Keratinocyte (primary cell): ENCODE results near the gene SLC25A10.

Experiments used
- EZH2 ChIP-seq: IDR thresholded peaks from one replicate; pipeline ENCODE4 v1.6.1; 2012; ENCODE audit warnings: inconsistent platforms, mild to moderate bottlenecking, low read length, moderate library complexity
- TF ChIP-seq, protein P1 (sequence below), 3 experiments: IDR thresholded peaks in 1 of 3; conservative IDR thresholded peaks in 1 of 3; optimal IDR thresholded peaks in 1 of 3; 2 replicates in 2 of 3; 3 replicates in 1 of 3; pipeline versions ENCODE3 to v1.5.1; 2011; ENCODE audit warnings: low read length in 3 of 3, mild to moderate bottlenecking in 3 of 3, moderate library complexity in 2 of 3, control low read depth in 1 of 3, inconsistent platforms in 1 of 3; ENCODE audit not compliant: insufficient read depth in 2 of 3; ENCODE audit errors: extremely low read depth in 1 of 3

DNA sequence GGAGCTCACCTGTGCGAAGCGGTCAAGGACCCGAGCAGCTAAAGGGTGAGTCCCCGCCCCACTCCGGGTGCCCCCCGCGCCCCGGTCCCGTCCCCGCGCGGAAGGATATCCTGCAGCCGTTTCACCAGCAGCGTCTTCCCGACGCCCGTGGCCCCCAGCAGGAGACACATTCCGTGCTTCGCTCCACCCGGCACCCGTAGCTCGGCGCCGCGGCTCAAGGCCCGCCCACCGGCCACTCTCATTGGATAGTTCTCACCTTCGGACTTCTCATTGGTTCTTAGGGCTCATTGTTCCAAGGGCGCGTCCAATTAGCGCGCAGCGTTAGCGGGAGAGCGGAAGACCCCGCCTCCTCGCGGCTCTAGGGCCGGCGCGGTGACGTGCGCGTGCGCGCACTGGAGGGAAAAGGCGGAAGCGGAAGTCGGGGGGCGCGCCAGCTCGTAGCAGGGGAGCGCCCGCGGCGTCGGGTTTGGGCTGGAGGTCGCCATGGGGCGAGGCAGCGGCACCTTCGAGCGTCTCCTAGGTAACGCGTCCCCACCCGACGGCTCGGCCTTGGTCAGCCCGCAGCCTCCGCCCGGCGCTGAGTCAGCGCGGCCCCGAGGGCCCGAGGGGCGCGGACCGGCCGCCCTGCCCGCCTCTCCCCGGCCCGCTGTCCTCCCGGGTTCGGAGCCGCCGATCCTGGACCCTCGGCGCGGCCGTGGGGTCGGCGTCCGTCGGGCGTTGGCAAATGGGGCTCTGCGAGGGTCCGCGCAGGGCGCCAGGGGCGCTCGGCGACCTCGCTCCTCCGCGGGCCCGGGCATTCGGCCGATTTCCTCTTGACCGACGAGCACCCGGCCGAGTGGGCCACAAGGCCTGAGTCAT, 28.3 kb upstream of the SLC25A10 start, which contains the start of the genes ARL16 and HGS:
- TF ChIP-seq, protein P1, sequence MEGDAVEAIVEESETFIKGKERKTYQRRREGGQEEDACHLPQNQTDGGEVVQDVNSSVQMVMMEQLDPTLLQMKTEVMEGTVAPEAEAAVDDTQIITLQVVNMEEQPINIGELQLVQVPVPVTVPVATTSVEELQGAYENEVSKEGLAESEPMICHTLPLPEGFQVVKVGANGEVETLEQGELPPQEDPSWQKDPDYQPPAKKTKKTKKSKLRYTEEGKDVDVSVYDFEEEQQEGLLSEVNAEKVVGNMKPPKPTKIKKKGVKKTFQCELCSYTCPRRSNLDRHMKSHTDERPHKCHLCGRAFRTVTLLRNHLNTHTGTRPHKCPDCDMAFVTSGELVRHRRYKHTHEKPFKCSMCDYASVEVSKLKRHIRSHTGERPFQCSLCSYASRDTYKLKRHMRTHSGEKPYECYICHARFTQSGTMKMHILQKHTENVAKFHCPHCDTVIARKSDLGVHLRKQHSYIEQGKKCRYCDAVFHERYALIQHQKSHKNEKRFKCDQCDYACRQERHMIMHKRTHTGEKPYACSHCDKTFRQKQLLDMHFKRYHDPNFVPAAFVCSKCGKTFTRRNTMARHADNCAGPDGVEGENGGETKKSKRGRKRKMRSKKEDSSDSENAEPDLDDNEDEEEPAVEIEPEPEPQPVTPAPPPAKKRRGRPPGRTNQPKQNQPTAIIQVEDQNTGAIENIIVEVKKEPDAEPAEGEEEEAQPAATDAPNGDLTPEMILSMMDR (optimal IDR thresholded peaks at IDR 0.05 in 1 of 3, IDR thresholded peaks at IDR 0.05 in 1 of 3, conservative IDR thresholded peaks at IDR 0.05 in 1 of 3; ENCODE audit: extremely low read depth in 1 of 3, insufficient read depth in 2 of 3, low read length in 3 of 3), result no peak
- TF ChIP-seq EZH2, result no peak
